HG02973 (cell line): ENCODE data around the gene RETN.
"Not testable (repeated sequence)": the region's sequence is repeated elsewhere in the genome, so short reads cannot be mapped to it uniquely, and the experiment has no call there.

Source experiments
- ATAC-seq: cut with Tn5 transposase; IDR thresholded peaks from one replicate; pipeline ENCODE4 v1.9.1; 2021; ENCODE audit warnings: moderate library complexity; ENCODE audit not compliant: unreplicated experiment

RETN gene

DNA sequence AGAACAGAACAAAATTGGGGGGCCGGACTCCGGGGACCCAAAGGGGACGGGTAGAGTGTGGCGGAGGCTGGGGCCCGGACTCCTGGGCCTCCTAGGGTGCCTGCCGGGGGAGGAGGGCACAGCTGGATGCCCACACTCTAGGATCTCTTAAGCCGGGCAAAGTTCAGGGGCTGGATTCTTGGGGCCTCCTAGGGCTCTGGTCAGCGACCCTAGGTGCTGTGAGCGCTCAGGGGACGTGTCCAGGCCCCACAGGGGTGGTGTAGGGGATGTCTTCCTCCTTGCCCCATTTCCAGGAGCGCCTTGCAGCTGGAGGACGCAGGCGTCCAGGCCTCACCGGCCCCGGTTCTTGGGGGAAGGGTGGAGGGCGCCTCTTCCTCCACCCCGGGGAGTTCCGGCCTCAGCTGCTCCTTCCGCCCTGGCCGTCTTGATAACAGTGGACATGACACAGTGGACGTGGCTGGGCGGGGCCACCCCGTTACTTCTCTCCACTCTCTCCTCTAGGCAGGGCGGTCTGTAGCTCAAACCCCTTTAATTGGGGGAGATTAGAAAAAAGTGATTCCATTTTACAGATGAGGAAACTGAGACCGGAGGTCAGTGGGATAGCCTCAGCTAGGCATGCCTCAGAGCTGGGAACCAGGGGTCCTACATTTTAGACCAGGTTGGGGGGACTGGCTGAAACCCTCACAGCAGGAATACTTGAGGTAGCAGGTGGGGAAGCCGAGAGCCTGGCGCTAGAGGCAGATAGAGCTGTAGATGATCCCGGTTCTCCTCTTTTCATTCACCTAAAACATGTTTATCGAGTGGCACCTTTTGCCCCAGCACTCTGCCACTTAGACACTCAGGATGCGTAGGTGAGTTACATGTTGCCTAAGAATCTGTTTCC is 31.2 kb upstream of the RETN start:
- no peak for ATAC-seq

DNA sequence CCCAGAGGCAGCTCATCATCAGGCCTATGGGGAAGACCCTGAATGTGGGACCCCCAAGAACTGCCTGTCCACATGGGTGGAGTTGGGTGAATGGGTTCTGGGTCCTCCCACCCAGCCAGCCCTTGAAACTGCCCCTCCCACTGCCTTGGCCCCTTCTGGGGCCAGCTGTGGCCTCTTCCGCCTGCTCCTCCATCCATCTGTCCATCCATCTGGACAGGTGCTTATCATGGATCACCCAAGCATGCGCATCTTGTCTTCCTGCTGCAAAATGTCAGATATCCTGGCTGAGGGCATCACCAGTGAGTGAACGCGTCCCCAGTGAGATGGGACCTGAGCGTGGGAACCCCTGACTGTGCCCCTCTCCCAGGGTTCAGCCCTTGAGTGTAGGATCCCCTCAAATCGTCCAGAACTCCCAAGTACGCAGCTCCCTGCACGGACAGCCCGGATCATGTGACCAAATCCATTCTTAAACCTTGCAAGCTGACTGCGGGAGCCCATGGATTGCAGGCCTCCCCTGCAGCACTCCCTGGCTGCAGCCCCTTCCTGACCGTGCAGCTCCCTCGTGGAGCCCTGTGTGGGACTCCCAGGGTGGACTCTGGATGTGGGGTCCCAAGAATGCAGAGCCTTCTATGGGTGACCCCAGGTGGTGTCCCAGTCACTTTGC is 29.9 kb upstream of the RETN start:
- ATAC-seq = no peak

DNA sequence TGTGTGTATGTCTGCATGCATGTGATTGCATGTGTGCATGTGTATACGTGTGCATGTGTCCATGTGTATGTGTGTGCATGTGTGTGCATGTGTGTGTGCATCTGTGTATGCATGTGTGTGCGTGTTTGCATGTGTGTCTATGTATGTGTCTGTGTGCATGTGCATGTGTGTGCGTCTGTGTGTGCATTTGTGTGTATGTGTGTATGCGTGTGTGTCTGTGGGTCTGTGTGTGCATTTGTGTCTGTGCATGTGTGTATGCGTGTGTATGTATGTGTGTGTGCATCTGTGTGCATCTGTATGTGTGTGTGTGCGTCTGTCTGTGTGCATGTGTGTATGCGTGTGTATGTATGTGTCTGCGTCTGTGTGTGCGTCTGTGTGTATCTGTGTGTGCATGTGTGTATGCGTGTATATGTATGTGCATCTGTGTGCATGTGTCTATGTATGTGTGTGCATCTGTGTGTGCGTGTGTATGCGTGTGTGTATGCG is 28.9 kb upstream of the RETN start:
- ATAC-seq = no peak

DNA sequence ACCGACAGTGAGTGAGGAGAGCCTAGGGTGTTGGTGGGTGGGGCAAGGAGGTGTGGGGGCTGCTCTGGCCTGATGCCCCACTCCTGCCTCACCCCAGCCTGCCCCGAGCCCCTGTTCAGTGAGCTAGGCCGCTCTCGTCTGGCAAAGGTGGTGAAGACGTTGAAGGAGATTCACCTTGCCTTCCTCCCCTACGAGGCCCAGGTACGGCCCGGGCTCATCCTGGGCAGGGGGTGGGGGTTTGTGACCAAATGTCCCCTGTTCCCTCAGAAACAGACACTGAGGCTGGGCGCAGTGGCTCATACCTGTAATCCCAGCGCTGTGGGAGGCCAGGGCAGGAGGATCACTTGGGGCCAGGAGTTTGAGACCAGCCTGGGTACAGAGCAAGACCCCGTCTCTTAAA is 28.0 kb upstream of the RETN start:
- ATAC-seq = no peak

DNA sequence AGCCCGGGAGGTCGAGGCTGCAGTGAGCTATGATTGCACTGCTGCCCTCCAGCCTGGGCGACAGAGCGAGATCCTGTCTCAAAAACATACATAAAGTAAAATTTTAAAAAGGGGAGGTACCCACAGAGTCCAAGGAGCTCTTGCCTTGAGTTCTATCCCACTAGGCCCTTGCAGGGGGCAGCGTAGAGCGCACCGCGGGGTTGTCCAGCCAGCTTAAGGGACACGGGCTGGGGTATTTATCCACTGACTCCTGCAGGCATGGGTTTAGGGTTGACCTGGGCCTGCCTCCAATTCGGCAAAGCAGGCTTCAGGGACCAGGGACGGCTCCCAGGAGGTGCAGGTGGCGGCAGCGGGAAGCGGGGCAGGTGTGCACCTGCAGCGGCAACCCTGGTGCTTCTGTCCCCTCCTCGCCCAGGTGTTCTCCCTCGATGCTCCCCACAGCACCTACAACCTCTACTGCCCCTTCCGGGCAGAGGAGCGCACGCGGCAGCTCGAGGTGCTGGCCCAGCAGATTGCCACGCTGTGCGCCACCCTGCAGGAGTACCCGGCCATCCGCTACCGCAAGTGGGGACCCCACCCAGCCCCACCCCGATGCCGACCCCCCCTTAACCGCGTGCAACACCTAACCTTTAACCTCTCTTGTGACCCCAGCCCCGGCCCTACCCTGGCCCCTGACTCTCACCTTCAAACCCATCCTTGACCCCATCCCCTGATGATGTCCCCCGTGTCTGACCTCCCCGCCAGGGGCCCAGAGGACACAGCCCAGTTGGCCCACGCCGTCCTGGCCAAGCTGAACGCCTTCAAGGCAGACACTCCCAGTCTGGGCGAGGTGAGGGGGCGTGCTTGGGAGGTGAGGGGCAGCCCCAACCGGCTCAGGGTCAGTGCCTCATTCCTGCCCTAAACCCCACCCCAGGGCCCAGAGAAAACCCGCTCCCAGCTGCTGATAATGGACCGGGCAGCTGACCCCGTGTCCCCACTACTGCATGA is 27.3 kb upstream of the RETN start:
- ATAC-seq = no peak

DNA sequence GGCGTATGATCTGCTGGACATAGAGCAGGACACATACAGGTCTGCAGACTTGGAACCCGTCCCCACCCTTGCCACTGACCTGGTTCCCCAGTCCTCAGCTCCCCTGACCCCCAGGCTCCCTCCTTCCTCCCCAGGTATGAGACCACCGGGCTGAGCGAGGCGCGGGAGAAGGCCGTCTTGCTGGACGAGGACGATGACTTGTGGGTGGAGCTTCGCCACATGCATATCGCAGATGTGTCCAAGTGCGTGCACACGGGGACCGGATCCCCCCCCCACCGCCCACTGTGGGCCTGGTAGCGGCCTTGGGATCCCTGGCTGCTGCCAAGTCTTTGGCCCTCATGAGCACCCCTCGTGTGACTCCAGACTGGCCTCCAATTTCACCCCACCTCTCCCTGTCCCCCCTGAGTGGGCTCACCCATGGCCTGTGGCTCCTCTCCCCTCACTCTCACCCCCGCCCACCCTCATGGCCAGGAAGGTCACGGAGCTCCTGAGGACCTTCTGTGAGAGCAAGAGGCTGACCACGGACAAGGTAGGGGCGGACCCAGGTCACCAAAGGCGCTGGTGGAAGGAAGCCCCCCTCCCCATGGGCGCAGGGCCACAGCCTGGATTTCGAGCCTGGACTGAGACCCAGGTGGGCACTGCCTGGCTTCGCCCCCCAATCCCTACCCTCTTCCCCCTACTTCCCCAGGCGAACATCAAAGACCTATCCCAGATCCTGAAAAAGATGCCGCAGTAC is 26.4 kb upstream of the RETN start:
- ATAC-seq = no peak

DNA sequence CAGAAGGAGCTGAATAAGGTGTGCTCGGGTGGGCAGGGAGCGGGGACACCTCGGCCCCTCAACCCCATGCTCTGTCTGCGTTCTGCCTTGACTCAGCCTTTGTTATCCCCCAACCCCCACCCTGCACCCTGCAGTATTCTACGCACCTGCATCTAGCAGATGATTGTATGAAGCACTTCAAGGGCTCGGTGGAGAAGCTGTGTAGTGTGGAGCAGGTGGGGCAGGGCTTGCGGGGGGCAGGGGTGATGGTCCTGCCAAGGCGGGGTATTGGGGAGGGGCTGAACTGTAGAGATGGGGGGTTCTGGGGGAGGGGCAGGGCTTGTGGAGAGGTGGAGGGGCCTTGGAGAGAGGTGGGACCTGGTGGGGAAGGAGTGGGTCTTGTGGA is 25.8 kb upstream of the RETN start:
- no peak for ATAC-seq

DNA sequence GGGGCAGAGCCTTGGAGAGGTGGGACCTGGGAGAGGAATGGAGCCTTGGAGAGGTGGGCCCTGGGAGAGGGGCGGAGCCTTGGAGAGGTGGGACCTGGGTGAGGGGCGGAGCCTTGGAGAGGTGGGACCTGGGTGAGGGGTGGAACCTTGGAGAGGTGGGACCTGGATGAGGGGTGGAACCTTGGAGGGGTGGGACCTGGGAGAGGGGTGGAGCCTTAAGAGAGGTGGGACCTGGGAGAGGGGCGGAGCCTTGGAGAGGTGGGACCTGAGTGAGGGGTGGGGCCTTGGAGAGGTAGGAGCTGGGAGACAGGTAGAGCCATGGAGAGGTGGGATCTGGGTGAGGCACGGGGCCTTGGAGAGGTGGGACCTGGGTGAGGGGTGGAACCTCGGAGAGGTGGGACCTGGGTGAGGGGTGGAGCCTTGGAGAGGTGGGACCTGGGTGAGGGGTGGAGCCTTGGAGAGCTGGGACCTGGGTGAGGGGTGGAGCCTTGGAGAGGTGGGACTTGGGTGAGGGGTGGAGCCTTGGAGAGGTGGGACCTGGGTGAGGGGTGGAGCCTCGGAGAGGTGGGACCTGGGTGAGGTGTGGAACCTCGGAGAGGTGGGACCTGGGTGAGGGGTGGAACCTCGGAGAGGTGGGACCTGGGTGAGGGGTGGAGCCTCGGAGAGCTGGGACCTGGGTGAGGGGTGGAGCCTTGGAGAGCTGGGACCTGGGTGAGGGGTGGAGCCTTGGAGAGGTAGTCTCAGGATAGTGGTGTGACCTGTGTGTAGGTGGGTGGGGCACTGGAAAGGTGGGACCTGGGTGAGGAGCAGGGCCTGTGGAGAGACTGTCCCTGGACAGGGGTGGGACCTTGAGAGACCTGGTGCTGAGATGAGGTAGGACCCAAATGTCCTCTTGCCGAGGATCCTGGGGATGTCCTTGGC is 25.0 kb upstream of the RETN start:
- not testable (repeated sequence) for ATAC-seq

DNA sequence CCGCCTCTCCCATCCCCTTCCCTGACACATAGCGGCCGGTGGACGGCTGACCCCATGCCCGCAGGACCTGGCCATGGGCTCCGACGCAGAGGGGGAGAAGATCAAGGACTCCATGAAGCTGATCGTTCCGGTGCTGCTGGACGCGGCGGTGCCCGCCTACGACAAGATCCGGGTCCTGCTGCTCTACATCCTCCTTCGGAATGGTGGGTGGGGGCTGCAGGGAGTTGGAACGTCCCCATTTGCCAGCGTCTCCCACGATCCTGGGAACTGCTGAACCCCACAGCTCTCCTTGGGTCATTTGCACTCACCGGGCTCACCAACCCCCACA is 24.3 kb upstream of the RETN start:
- no peak for ATAC-seq

DNA sequence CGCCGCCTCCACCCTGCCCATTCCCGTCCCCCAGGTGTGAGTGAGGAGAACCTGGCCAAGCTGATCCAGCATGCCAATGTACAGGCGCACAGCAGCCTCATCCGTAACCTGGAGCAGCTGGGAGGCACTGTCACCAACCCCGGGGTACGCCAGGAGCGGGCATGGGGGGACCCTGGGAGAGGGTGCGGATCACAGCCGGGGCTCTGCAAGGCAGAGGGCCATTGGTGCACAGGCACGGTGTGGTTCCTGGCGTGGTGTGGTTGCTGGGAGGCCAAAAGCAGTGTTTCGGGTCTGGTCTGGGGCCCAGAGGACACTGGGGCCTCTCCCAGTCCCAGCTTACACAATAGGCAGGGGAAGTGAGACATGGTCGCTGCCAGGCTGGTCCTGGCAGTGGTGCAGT is 23.7 kb upstream of the RETN start:
- ATAC-seq = no peak

DNA sequence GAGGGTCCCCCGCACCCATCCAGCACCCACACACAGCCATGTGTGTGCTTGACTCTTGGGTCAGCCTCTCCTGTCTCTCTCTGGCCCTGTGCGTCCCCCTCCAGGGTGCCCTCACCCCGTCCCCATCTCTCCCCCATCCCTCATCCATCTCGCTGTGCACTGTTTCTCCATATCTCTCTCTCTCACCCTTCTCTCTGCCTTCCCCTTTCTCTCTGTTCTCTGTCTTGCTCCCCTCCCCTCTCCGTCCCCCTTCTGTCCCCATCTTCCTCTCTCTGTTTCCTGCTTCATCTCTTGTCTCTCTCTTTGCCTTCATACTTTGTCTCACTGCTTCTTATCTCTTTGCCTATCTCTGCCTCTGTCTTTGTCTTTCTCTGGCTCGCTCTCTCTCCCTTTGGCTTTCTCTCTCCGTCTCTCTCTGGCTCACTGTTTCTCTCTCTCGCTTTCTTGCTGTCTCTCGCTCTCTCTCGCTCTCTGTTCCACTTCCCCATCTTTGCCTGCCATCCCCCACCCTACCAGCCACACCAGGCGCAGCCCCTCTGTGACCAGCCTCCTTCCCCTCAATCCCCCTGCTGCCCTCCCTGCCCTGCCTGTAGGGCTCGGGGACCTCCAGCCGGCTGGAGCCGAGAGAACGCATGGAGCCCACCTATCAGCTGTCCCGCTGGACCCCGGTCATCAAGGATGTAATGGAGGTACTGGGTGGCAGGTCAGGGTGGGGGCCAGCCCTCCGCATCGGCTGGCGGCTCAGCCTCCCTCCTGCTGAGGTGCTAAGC is 23.0 kb upstream of the RETN start:
- ATAC-seq = no peak

DNA sequence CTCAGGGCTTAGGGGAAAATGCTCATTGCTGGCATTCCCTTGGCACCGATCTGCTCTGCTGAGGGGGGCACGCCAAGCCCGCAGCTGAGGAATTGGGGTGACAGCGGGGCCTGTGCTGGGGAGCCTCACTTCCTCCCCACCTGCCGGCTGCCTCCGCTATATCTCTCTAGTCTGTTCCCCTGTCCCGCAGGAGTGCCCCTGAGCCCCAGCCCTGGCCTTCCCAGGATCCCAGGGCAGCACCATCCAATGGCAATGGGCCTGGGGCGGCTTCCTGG is 22.5 kb upstream of the RETN start:
- ATAC-seq = no peak

DNA sequence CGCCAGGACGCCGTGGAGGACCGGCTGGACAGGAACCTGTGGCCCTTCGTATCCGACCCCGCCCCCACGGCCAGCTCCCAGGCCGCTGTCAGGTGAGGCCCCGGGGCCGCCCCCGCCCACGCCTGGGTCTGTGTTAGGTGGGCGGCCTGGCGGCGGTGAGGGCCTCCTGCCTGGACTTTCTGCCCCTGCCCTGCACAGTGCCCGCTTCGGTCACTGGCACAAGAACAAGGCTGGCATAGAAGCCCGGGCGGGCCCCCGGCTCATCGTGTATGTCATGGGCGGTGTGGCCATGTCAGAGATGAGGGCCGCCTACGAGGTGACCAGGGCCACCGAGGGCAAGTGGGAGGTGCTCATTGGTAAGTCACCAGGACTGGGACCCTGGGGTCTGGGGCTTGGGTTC is 21.7 kb upstream of the RETN start:
- ATAC-seq = no peak

DNA sequence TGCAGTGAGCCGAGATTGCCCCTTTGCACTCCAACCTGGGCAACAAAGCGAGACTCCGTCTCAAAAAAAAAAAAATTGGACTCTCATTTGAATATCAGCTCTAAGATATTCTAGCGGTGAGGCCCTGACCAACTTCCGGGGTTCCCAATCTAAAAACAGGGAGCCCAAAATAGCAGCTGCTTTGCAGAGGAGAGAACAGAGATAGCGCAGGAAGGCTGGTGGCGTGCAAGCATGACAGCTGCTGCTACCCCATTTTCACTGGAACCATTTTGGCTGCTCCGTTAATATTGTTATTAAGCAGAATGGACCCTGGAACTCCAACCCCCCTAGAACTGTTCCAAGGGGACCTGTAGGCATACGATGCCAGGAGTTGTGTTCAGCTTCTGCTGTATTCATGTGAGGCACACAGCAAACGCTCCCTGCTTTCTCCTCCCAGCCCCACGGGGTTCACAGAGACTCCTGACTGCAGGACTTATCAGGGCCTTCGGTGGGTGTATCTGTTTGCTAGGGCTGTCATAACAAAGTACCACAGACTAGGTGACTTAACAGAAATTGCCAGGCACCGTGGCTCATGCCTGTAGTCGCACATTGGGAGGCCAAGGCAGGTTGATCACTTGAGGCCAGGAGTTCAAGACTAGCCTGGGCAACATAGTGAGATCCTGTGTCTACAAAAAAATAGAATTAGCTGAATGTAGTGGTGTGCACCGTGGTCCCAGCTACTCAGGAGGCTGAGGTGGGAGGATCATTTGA is 20.4 kb upstream of the RETN start:
- no peak for ATAC-seq

DNA sequence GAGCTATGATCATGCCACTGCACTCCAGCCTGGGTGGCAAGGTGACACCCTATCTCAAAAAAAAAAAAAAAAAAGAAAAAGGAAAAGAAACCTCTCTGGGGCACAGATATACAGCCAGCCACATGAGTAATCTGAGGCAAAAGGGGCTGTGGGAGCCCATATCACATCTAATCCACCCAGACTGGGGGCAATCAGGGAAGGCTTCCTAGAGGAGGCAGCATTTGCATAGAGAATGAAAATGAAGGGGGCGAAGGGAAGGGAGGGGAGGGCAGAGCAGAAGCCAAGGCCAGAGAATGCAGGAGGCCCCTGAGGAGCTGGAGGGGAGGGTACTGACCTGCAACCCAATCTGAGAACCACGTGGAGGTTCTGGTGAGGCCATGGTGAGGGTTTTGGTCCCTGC is 18.7 kb upstream of the RETN start:
- ATAC-seq = no peak

DNA sequence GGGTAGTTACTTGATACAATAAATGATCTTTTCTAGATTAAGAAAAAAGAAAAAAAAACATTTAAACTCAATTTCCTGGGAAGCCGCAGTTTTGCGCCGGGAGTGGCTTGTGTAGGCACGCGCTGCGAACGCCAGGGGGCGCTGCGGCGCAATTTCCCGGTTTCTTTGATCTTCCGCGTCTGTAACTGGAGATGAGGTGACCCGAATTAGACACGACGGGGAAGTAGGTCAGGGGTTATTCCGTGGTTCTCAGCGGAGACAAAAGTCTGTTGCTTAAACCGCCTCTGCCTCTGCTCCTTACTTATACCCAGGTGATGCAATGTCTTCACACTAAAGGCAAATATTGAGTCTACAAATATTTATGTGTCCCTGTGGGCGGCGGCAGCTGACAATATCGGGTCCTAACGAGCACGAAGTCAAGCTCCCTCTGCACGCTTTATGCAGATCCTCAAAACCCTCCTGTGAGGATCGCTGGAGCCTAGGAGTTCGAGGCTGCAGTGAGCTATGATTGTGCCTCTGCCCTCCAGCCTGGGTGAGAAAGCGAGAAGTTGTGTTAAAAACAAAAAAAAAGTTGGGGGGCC is 16.7 kb upstream of the RETN start:
- no peak for ATAC-seq

DNA sequence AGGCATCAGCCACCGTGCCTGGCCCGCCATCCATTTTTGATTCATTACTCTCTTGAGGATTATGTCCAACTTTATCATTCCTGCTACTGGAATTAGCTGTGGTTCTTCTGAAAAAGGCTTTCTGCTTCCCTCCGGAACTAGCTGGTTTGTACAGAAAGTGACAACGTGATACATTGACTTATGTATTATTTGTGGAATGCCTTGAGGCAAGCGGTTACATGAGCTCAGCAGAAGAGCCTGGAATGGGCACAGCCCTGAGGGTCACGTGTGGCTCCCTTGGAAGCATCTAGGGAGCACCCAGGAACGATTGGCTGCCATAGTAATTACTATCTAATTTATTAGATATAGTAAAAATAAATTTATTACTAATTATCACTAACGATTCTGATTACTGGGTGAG is 14.4 kb upstream of the RETN start:
- ATAC-seq = no peak

DNA sequence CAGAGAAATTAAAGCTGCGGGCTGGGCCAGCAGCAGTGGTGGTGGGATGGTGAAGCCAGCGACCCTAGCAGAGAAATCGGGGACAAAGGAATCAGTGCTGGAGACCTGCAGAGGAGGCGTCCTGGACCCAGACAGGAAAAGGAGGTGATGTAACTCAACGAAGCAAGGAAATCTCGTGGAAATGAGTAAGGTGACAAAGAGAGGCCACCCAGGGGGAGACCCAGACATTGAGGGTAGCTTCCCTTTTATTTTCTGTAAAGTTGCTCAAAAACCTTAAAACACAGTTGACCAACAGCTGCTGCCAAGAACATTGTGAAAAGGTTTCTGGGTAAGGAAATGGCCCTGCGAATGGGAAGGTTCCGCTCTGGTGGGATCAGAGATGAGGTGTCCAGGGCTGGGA is 13.3 kb upstream of the RETN start:
- ATAC-seq = no peak
